ENCODE measurements around the gene THAP2.

- TF ChIP-seq CTCF (conservative IDR thresholded peaks at IDR 0.05; ENCODE audit: low read length), result no peak
- no peak for TF ChIP-seq EZH2phosphoT487 (IDR thresholded peaks at IDR 0.05; ENCODE audit: borderline replicate concordance)
Measured at GRCh38 chr12:71684081-71684480, 20.0 kb downstream of the THAP2 start.

Measured in Loucy (cell line).